ENCODE results near the gene SRSF7. TPM values are rescaled to one million over a fixed set of nuclear protein-coding genes. Genes with fewer than 3 reads are reported as not detected.

SRSF7 gene
- total RNA-seq, 1 donor from 2014 or later, result 248 TPM

DNA sequence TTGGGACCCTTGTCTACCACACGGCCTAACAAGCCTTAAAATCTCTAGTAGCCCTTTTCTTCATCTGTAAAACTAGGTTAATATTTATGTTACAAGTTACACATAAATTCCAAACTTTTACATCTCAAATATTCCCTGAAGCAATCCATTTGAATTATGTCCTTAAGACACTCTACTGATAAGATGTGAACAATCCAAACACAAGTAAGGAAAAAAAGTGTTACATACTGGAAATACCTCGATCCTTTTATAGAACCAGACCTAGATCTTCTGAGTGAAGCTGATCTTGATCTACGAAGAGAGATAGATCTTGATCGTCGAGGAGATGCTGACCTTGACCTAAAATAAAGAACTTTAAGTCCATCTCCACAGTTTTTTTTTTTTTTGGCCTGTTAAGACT is 3.3 kb downstream of the SRSF7 start:
- Mint-ChIP-seq H3K27ac (peak overlapping the region; percentile 9), H3K4me1 (ENCODE audit: unreplicated experiment) (peaks cover 41% of the 10 kb centered on the region)
- TF ChIP-seq, protein P1, sequence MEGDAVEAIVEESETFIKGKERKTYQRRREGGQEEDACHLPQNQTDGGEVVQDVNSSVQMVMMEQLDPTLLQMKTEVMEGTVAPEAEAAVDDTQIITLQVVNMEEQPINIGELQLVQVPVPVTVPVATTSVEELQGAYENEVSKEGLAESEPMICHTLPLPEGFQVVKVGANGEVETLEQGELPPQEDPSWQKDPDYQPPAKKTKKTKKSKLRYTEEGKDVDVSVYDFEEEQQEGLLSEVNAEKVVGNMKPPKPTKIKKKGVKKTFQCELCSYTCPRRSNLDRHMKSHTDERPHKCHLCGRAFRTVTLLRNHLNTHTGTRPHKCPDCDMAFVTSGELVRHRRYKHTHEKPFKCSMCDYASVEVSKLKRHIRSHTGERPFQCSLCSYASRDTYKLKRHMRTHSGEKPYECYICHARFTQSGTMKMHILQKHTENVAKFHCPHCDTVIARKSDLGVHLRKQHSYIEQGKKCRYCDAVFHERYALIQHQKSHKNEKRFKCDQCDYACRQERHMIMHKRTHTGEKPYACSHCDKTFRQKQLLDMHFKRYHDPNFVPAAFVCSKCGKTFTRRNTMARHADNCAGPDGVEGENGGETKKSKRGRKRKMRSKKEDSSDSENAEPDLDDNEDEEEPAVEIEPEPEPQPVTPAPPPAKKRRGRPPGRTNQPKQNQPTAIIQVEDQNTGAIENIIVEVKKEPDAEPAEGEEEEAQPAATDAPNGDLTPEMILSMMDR (conservative IDR thresholded peaks at IDR 0.05), result no peak

DNA sequence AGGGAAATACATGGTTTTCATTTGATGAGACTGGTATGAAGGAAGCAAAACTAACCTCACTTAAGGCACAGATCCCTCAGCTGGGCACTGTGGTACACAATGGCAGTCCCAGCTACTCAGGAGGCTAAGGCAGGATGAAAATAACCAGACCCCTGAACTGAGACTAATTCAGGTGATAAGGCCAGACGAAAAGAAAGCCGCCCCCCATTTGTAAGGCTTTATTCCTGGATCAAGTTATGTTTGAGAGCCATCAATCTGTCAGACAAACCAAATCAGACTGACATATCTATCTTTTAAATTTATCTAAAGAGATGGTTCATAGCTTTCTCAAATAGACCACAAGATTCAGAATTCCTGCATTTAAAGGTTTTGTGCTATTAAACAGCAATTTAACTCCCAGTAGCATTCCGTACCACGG is 4.1 kb downstream of the SRSF7 start:
- Mint-ChIP-seq H3K27ac (peak overlapping the region; percentile 15), H3K36me3 (peaks cover 73% of the 10 kb centered on the region), H3K27me3 (peaks cover 4% of the 10 kb centered on the region), H3K4me3 (peak overlapping the region; percentile 70), H3K9me3 (no peaks in the 10 kb centered on the region), H3K4me1 (ENCODE audit: unreplicated experiment) (peaks cover 36% of the 10 kb centered on the region)
- TF ChIP-seq, protein P1 (conservative IDR thresholded peaks at IDR 0.05), result no peak
- DNase-seq (ENCODE audit: extremely low spot score, unreplicated experiment), result no peak

More for the DNA sequence above, 3.3 kb downstream of the SRSF7 start:
- Mint-ChIP-seq H3K36me3 (peaks cover 70% of the 10 kb centered on the region), H3K27me3 (peaks cover 4% of the 10 kb centered on the region), H3K4me3 (peak overlapping the region; percentile 70), H3K9me3 (no peaks in the 10 kb centered on the region)
- no peak for DNase-seq (ENCODE audit: extremely low spot score, unreplicated experiment)

DNA sequence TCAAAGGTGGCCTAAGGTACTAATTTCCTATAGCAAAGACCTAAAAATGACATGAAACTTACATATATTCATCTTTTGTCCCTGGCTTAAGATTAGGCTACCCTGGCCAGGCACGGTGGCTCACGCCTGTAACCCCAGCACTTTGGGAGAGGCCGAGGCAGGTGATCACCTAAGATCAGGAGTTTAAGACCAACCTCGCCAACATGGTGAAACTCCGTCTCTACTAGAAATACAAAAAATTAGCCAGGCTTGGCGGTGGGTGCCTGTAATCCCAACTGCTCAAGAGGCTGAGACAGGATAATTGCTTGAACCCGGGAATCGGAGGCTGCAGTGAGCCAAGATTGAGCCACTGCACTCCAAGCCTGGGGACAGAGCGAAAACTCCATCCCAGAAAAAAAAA is 5.9 kb downstream of the SRSF7 start:
- Mint-ChIP-seq H3K4me1 (ENCODE audit: unreplicated experiment) (peaks cover 33% of the 10 kb centered on the region), H3K36me3 (peaks cover 71% of the 10 kb centered on the region), H3K9me3 (no peaks in the 10 kb centered on the region), H3K27me3 (no peaks in the 10 kb centered on the region), H3K4me3 (no peak overlapping the region), H3K27ac (peak overlapping the region; percentile 40)
- TF ChIP-seq, protein P1 (conservative IDR thresholded peaks at IDR 0.05), result no peak
- no peak for DNase-seq (ENCODE audit: extremely low spot score, unreplicated experiment)

DNA sequence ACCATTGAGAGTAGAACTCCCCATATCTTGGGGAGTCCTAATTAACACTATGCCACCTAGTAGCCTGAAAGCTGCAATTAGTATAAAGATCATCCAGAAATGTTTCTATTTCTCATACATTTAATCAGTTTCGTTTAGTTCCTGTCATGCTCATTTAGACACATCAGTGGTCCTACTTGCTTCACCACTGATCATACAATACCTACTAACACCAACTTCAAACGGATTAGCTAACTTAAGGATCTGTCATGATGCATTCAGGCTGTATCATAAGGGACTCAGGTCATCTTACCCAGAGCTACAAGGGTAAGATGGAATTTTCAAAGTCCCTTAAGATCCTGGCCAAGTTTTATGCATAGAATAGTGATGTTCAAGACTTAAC is 6.8 kb downstream of the SRSF7 start:
- Mint-ChIP-seq H3K9me3 (no peaks in the 10 kb centered on the region), H3K4me1 (ENCODE audit: unreplicated experiment) (peaks cover 28% of the 10 kb centered on the region), H3K27me3 (no peaks in the 10 kb centered on the region), H3K36me3 (peaks cover 69% of the 10 kb centered on the region), H3K4me3 (no peak overlapping the region), H3K27ac (peak overlapping the region; percentile 63)
- TF ChIP-seq, protein P1 (conservative IDR thresholded peaks at IDR 0.05), result no peak
- no peak for DNase-seq (ENCODE audit: extremely low spot score, unreplicated experiment)

DNA sequence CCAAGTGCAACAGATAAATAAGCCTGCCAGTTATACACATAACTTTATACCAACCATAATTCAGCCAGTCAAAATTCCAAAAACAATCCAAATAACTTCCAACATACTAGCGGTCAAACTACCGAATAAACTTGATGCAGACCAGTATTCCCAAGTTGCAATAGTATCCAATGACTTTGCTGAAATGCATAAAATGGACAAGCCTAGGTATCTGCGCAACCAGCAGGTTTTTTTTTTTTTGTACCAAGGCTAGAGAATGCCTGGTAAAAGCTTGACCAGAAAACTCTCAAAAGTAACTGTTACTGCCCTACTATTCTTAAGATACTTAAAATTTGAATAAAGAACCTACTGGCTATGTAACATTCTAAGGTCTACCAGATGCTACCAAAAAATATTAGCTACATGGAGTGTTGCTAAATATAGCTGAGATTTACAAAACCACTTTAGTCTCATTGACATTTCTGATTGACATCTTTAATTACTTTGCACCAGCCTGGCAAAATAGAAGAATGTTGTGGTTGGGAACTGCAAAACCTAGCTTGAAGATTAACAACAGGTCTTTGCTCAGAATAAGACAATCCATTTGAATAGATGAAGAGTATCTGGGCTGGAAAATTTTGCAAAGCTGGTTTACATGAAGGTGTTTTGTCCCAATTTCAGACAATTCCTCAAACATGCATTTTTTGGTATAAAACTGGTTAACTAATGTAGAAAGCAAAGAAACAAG is 7.3 kb downstream of the SRSF7 start:
- Mint-ChIP-seq H3K27me3 (no peaks in the 10 kb centered on the region), H3K9me3 (no peaks in the 10 kb centered on the region), H3K4me3 (no peak overlapping the region), H3K4me1 (ENCODE audit: unreplicated experiment) (peaks cover 23% of the 10 kb centered on the region), H3K27ac (peak overlapping the region; percentile 63), H3K36me3 (peaks cover 68% of the 10 kb centered on the region)
- TF ChIP-seq, protein P1 (conservative IDR thresholded peaks at IDR 0.05), result no peak
- DNase-seq (ENCODE audit: extremely low spot score, unreplicated experiment), result no peak

Data from type B pancreatic cell (in vitro differentiated cells).